HCT116 (cell line): Measurements from ENCODE around the gene PLEKHA8. TPM values are rescaled to one million over a fixed set of nuclear protein-coding genes. Genes with fewer than 3 reads are reported as not detected.

ENCODE experiments used
- ATAC-seq: fragments of 200-7000 bp; cut with Tn5 transposase; 2 replicates; pipeline ENCODE4 v1.9.1; 2020; ENCODE audit warnings: mild to moderate bottlenecking, moderate library complexity
- BruUV-seq: library from RNA; stranded (reverse); fragments of 400-500 nt; replicated peaks from 2 replicates; lab custom pipeline; 2021; lab: Mats Ljungman, UMichigan
- CTCF ChIA-PET: fragments of 300-600 bp; sonication (Branson Sonifier 250); formaldehyde crosslinking; loops from one replicate; lab custom pipeline; 2021; ENCODE audit warnings: antibody characterized with exemption; lab: Charles Lee
- POLR2A ChIA-PET: fragments of 300-600, 350-600 bp; sonication (Branson Sonifier 250); formaldehyde crosslinking; loops from one replicate; lab custom pipeline; 2021; ENCODE audit warnings: antibody characterized with exemption; lab: Charles Lee
- RAD21 ChIA-PET, 2 experiments: fragments of 300-600 bp; sonication (Branson Sonifier 250); formaldehyde crosslinking; loops; one replicate each; lab custom pipeline; 2023; ENCODE audit warnings: low total read pairs in 2 of 2; ENCODE audit not compliant: uncharacterized antibody in 2 of 2, unreplicated experiment in 2 of 2, low non-redundant PET in 1 of 2; lab: Charles Lee
- DNase-seq: peaks from one replicate; pipeline ENCODE4 v3.0.0-alpha.2; 2010; ENCODE audit warnings: low read depth, low spot score
- H2AFZ ChIP-seq: fragments of 200-600 bp; shearing (Covaris generic), sonication (generic); 2 replicates; pipeline ENCODE4 v1.6.1; 2017; ENCODE audit warnings: low read depth, mixed run types, mixed read lengths, antibody characterized with exemption, low read length; ENCODE audit not compliant: poor library complexity, severe bottlenecking
- H3K27ac ChIP-seq: 2 replicates; pipeline ENCODE4 v1.5.1; 2012; ENCODE audit warnings: low read depth, low read length
- H3K27me3 ChIP-seq: fragments of 200-600 bp; sonication (generic); 2 replicates; pipeline ENCODE4 v1.6.1; 2016; ENCODE audit warnings: mixed run types, low read length, mixed read lengths; ENCODE audit not compliant: insufficient read depth
- H3K36me3 ChIP-seq, 2 experiments: fragments of 200-500 bp in 1 of 2; fragments of 200-600 bp in 1 of 2; sonication (Bioruptor generic) in 1 of 2; sonication (generic) in 1 of 2; 2 replicates each; pipeline versions ENCODE4 v1.5.1 to v1.6.1; 2014 to 2016; ENCODE audit warnings: low read length in 2 of 2, inconsistent platforms in 1 of 2, mixed read lengths in 1 of 2, mixed run types in 1 of 2; ENCODE audit not compliant: insufficient read depth in 2 of 2, control insufficient read depth in 1 of 2
- H3K4me1 ChIP-seq, 2 experiments: fragments of 200-600 bp in 1 of 2; sonication (generic) in 1 of 2; 2 replicates each; pipeline versions ENCODE4 v1.5.1 to v1.6.1; 2012 to 2017; ENCODE audit warnings: low read length in 2 of 2, inconsistent platforms in 1 of 2, mild to moderate bottlenecking in 1 of 2, mixed read lengths in 1 of 2, mixed run types in 1 of 2, moderate library complexity in 1 of 2; ENCODE audit not compliant: insufficient read depth in 2 of 2, control insufficient read depth in 1 of 2
- H3K4me2 ChIP-seq: fragments of 200-600 bp; sonication (generic); 2 replicates; pipeline ENCODE4 v1.6.1; 2017; ENCODE audit warnings: mixed run types, low read length, mixed read lengths
- H3K4me3 ChIP-seq, 2 experiments: fragments of 200-600 bp in 1 of 2; sonication (generic) in 1 of 2; replicated peaks in 1 of 2; 2 replicates each; pipeline ENCODE4 v1.5.1; 2011 to 2016; ENCODE audit warnings: low read length in 2 of 2, control low read depth in 1 of 2, low read depth in 1 of 2, mild to moderate bottlenecking in 1 of 2, mixed read lengths in 1 of 2, mixed run types in 1 of 2
- H3K79me2 ChIP-seq: fragments of 200-600 bp; sonication (generic); 2 replicates; pipeline ENCODE4 v1.6.1; 2017; ENCODE audit warnings: mild to moderate bottlenecking, mixed run types, low read length, moderate library complexity, mixed read lengths; ENCODE audit not compliant: insufficient read depth
- H3K9ac ChIP-seq: fragments of 200-600 bp; sonication (generic); 2 replicates; pipeline ENCODE4 v1.6.1; 2016; ENCODE audit warnings: low read length, mixed read lengths
- H3K9me2 ChIP-seq: fragments of 200-600 bp; sonication (generic), shearing (Covaris generic); 2 replicates; pipeline ENCODE4 v1.6.1; 2017; ENCODE audit warnings: mixed run types, mild to moderate bottlenecking, moderate library complexity; ENCODE audit not compliant: insufficient read depth
- H3K9me3 ChIP-seq, 2 experiments: fragments of 200-500 bp in 1 of 2; fragments of 200-600 bp in 1 of 2; sonication (Bioruptor generic) in 1 of 2; sonication (generic) in 1 of 2; 2 replicates each; pipeline ENCODE4 v1.6.1; 2014 to 2017; ENCODE audit warnings: low read length in 2 of 2, mixed read lengths in 2 of 2, inconsistent platforms in 1 of 2, low read depth in 1 of 2, mild to moderate bottlenecking in 1 of 2, mixed run types in 1 of 2, moderate library complexity in 1 of 2; ENCODE audit not compliant: control insufficient read depth in 1 of 2, insufficient read depth in 1 of 2
- H4K20me1 ChIP-seq: fragments of 200-600 bp; sonication (generic), shearing (Covaris generic); 2 replicates; pipeline ENCODE4 v1.6.1; 2017; ENCODE audit warnings: mixed run types, mild to moderate bottlenecking, moderate library complexity; ENCODE audit not compliant: insufficient read depth
- CBX3 ChIP-seq: IDR thresholded peaks from 2 replicates; pipeline ENCODE4 v1.6.1; 2012; ENCODE audit warnings: low read depth
- ELF1 ChIP-seq: IDR thresholded peaks from 2 replicates; pipeline ENCODE4 v1.6.1; 2012; ENCODE audit warnings: low read depth, borderline replicate concordance
- EZH2phosphoT487 ChIP-seq: fragments of 200-600 bp; IDR thresholded peaks from 2 replicates; pipeline ENCODE4 v1.6.1; 2018; ENCODE audit warnings: antibody characterized with exemption, borderline replicate concordance
- FOSL1 ChIP-seq: IDR thresholded peaks from 2 replicates; pipeline ENCODE4 v1.6.1; 2012; ENCODE audit warnings: low read depth
- JUND ChIP-seq: IDR thresholded peaks from 2 replicates; pipeline ENCODE4 v1.6.1; 2012
- POLR2AphosphoS5 ChIP-seq: IDR thresholded peaks from 2 replicates; pipeline ENCODE4 v1.6.1; 2011; ENCODE audit warnings: mild to moderate bottlenecking, low read depth, low read length, moderate library complexity
- RAD21 ChIP-seq: IDR thresholded peaks from 2 replicates; pipeline ENCODE4 v1.6.1; 2012; ENCODE audit warnings: low read depth, mild to moderate bottlenecking
- SIN3A ChIP-seq: IDR thresholded peaks from 2 replicates; pipeline ENCODE4 v1.6.1; 2012; ENCODE audit warnings: low read depth
- SRF ChIP-seq: IDR thresholded peaks from 2 replicates; pipeline ENCODE4 v1.6.1; 2012; ENCODE audit warnings: low read depth
- TCF7L2 ChIP-seq: IDR thresholded peaks from 2 replicates; pipeline ENCODE4 v1.7.0; 2011; ENCODE audit warnings: borderline replicate concordance, inconsistent platforms; ENCODE audit not compliant: insufficient read depth, insufficient read length; ENCODE audit errors: extremely low read depth
- YY1 ChIP-seq: IDR thresholded peaks from 2 replicates; pipeline ENCODE4 v1.6.1; 2011; ENCODE audit warnings: low read length, low read depth, moderate library complexity, mild to moderate bottlenecking; ENCODE audit not compliant: insufficient replicate concordance; ENCODE audit errors: extremely low read depth
- ZFX ChIP-seq: fragments of 450-650 bp; IDR thresholded peaks from 2 replicates; pipeline ENCODE4 v1.6.1; 2017
- ZNF274 ChIP-seq: fragments of 200-500 bp; sonication (Bioruptor generic); IDR thresholded peaks from 2 replicates; pipeline ENCODE4 v1.6.1; 2014; ENCODE audit warnings: mild to moderate bottlenecking, low read depth, low read length, inconsistent platforms
- intact Hi-C: fragments of 100-400 bp; cut with micrococcal nuclease; formaldehyde crosslinking; loops from 2 replicates; pipeline ENCODE4 v1.10.0; 2022
- total RNA-seq: library from RNA; stranded (reverse); gene quantifications from one replicate; pipeline ENCODE4 v1.2.1, GENCODE V29; 2021; ENCODE audit not compliant: unreplicated experiment
- TF ChIP-seq, protein P1 (sequence below): IDR thresholded peaks from 2 replicates; pipeline ENCODE4 v1.6.1; 2012
- TF ChIP-seq, protein P2 (sequence below), 3 experiments: fragments of 200-600 bp in 1 of 3; sonication (generic) in 1 of 3; IDR thresholded peaks in 2 of 3; conservative IDR thresholded peaks in 1 of 3; 2 replicates each; pipeline ENCODE4 v1.5.1; 2012 to 2017; ENCODE audit warnings: low read depth in 2 of 3, low read length in 2 of 3, antibody characterized with exemption in 1 of 3, borderline replicate concordance in 1 of 3, control low read depth in 1 of 3, mild to moderate bottlenecking in 1 of 3, mixed read lengths in 1 of 3, mixed run types in 1 of 3, moderate library complexity in 1 of 3; ENCODE audit not compliant: insufficient read depth in 1 of 3
- TF ChIP-seq, protein P3 (sequence below): IDR thresholded peaks from 2 replicates; pipeline ENCODE4 v1.6.1; 2012
- TF ChIP-seq, protein P4 (sequence below): IDR thresholded peaks from 2 replicates; pipeline ENCODE4 v1.6.1; 2012; ENCODE audit warnings: low read depth
- TF ChIP-seq, protein P5 (sequence below): IDR thresholded peaks from 2 replicates; pipeline ENCODE4 v1.6.1; 2011; ENCODE audit warnings: mild to moderate bottlenecking, low read length, moderate library complexity; ENCODE audit not compliant: insufficient replicate concordance; ENCODE audit errors: extremely low read depth

The PLEKHA8 gene
- total RNA-seq, 1 experiment from 2014 or later, result 13.6 TPM

DNA sequence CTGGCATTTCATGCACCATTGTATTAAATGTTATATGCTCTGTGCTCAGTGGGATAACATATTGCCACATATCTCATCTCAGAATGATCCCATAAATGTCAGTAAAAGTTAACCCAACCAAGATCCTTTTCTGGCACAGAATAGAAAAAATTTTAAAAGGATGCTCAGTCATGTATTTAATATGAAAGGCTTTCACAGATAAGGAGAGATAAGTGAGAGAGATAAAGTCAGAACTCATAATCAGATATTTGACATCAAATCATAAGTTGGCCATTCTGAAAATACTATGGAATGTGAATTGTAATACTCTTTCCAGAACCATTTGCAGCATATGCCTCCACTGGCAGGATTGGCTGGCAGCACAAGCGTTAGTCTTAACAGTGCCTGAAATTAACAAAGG, 38.5 kb downstream of the PLEKHA8 start:
- H3K27me3 ChIP-seq, result no peaks in the 10 kb centered on the region
- ATAC-seq, result no peak

More for the DNA sequence above, 38.5 kb downstream of the PLEKHA8 start:
- Histone ChIP-seq H3K79me2 (no peaks in the 10 kb centered on the region), H3K4me2 (no peak overlapping the region), H3K9ac (no peak overlapping the region), H3K9me3 (no peaks in the 10 kb centered on the region)
- ChIA-PET RAD21 (no interaction called here), CTCF (no interaction called here)
- no peak for DNase-seq
- BruUV-seq, result no TSS peak
- TF ChIP-seq, protein P1, sequence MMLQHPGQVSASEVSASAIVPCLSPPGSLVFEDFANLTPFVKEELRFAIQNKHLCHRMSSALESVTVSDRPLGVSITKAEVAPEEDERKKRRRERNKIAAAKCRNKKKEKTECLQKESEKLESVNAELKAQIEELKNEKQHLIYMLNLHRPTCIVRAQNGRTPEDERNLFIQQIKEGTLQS, result no peak
- no peak for TF ChIP-seq ZFX
- TF ChIP-seq, protein P2, sequence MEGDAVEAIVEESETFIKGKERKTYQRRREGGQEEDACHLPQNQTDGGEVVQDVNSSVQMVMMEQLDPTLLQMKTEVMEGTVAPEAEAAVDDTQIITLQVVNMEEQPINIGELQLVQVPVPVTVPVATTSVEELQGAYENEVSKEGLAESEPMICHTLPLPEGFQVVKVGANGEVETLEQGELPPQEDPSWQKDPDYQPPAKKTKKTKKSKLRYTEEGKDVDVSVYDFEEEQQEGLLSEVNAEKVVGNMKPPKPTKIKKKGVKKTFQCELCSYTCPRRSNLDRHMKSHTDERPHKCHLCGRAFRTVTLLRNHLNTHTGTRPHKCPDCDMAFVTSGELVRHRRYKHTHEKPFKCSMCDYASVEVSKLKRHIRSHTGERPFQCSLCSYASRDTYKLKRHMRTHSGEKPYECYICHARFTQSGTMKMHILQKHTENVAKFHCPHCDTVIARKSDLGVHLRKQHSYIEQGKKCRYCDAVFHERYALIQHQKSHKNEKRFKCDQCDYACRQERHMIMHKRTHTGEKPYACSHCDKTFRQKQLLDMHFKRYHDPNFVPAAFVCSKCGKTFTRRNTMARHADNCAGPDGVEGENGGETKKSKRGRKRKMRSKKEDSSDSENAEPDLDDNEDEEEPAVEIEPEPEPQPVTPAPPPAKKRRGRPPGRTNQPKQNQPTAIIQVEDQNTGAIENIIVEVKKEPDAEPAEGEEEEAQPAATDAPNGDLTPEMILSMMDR (IDR thresholded peaks at IDR 0.05 in 2 of 3, conservative IDR thresholded peaks at IDR 0.05 in 1 of 3; ENCODE audit: borderline replicate concordance in 1 of 3, insufficient read depth in 1 of 3, low read depth in 2 of 3, low read length in 2 of 3), result no peak
- TF ChIP-seq, protein P3, sequence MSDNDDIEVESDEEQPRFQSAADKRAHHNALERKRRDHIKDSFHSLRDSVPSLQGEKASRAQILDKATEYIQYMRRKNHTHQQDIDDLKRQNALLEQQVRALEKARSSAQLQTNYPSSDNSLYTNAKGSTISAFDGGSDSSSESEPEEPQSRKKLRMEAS, result no peak
- TF ChIP-seq, protein P4, sequence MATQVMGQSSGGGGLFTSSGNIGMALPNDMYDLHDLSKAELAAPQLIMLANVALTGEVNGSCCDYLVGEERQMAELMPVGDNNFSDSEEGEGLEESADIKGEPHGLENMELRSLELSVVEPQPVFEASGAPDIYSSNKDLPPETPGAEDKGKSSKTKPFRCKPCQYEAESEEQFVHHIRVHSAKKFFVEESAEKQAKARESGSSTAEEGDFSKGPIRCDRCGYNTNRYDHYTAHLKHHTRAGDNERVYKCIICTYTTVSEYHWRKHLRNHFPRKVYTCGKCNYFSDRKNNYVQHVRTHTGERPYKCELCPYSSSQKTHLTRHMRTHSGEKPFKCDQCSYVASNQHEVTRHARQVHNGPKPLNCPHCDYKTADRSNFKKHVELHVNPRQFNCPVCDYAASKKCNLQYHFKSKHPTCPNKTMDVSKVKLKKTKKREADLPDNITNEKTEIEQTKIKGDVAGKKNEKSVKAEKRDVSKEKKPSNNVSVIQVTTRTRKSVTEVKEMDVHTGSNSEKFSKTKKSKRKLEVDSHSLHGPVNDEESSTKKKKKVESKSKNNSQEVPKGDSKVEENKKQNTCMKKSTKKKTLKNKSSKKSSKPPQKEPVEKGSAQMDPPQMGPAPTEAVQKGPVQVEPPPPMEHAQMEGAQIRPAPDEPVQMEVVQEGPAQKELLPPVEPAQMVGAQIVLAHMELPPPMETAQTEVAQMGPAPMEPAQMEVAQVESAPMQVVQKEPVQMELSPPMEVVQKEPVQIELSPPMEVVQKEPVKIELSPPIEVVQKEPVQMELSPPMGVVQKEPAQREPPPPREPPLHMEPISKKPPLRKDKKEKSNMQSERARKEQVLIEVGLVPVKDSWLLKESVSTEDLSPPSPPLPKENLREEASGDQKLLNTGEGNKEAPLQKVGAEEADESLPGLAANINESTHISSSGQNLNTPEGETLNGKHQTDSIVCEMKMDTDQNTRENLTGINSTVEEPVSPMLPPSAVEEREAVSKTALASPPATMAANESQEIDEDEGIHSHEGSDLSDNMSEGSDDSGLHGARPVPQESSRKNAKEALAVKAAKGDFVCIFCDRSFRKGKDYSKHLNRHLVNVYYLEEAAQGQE, result no peak
- no peak for TF ChIP-seq TCF7L2
- no peak for TF ChIP-seq JUND
- TF ChIP-seq, protein P5, sequence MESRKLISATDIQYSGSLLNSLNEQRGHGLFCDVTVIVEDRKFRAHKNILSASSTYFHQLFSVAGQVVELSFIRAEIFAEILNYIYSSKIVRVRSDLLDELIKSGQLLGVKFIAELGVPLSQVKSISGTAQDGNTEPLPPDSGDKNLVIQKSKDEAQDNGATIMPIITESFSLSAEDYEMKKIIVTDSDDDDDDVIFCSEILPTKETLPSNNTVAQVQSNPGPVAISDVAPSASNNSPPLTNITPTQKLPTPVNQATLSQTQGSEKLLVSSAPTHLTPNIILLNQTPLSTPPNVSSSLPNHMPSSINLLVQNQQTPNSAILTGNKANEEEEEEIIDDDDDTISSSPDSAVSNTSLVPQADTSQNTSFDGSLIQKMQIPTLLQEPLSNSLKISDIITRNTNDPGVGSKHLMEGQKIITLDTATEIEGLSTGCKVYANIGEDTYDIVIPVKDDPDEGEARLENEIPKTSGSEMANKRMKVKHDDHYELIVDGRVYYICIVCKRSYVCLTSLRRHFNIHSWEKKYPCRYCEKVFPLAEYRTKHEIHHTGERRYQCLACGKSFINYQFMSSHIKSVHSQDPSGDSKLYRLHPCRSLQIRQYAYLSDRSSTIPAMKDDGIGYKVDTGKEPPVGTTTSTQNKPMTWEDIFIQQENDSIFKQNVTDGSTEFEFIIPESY, result no peak
- no peak for TF ChIP-seq ZNF274
- TF ChIP-seq SIN3A, result no peak
- TF ChIP-seq EZH2phosphoT487, result no peak
- no peak for TF ChIP-seq FOSL1
- no peak for TF ChIP-seq ELF1
- TF ChIP-seq CBX3, result no peak
- TF ChIP-seq YY1, result no peak
- TF ChIP-seq RAD21, result no peak
- no peak for TF ChIP-seq SRF
- no peak for TF ChIP-seq POLR2AphosphoS5
- TF ChIP-seq, all 23 proteins: peak for 0
- intact Hi-C loops, result loop anchor here (10.0 kb wide), 1 partner anchor 498 kb away; no protein-coding TSS in a partner anchor
- H3K36me3 ChIP-seq, result no peaks in the 10 kb centered on the region; a peak in 1 of 4 replicates
- no peak overlapping the region for H3K4me3 ChIP-seq
- POLR2A ChIA-PET, result no interaction called here
- no peaks in the 10 kb centered on the region for H3K9me2 ChIP-seq
- no peak overlapping the region for H2AFZ ChIP-seq
- no peak overlapping the region for H3K27ac ChIP-seq
- H4K20me1 ChIP-seq, result no peaks in the 10 kb centered on the region
- H3K4me1 ChIP-seq, result no peaks in the 10 kb centered on the region
